ENCODE data around the gene BTG1. TPM values are rescaled to one million over a fixed set of nuclear protein-coding genes. Genes with fewer than 3 reads are reported as not detected.

BTG1 gene
- total and polyA plus RNA-seq, 2 of the 8 experiments (the other 6 are each of a cell fraction or from before 2014, with no cell fraction given), result 17.1 to 32.7 TPM

GRCh38 chr12:92142251-92142926, 3.3 kb downstream of the BTG1 start:
- Histone ChIP-seq H3K27ac (ENCODE audit: low read depth, low read length) (no peak overlapping the region), H3K4me1 (replicated peaks in 1 of 4; ENCODE audit: control insufficient read depth in 3 of 4, insufficient read depth in 4 of 4, low read length in 3 of 4) (peaks cover 1 to 16% (median 6%) of the 10 kb centered on the region in 4 experiments; a peak in 5 of 7 replicates)
- POLR2A ChIA-PET (ENCODE audit: partially characterized antibody), result no interaction called here

More at GRCh38 chr12:92142251-92142926, 3.3 kb downstream of the BTG1 start:
- Histone ChIP-seq H3K4ac (replicated peaks; ENCODE audit: insufficient read length, low read depth, low read length) (no peak overlapping the region), H3K56ac (replicated peaks; ENCODE audit: insufficient read length, low read depth, low read length) (no peak overlapping the region), H2BK120ac (replicated peaks; ENCODE audit: low read depth, low read length) (no peak overlapping the region), H3K79me2 (ENCODE audit: control insufficient read depth in 1 of 2, insufficient read depth in 2 of 2, low read length in 2 of 2) (peaks cover 20 to 80% of the 10 kb centered on the region in 2 experiments), H2AK5ac (ENCODE audit: low read depth, low read length) (no peak overlapping the region), H4K8ac (ENCODE audit: extremely low read depth, insufficient read depth, low read length) (no peak overlapping the region), H4K5ac (ENCODE audit: insufficient read length, low read depth, low read length) (no peak overlapping the region), H3K36me3 (ENCODE audit: control insufficient read depth in 2 of 4, insufficient read depth in 4 of 4, low read length in 3 of 4) (peaks cover 0 to 36% (median 2%) of the 10 kb centered on the region in 4 experiments; a peak in 3 of 8 replicates), H3K23ac (ENCODE audit: insufficient read length) (no peak overlapping the region), H4K91ac (replicated peaks; ENCODE audit: insufficient read length, low read length) (no peak overlapping the region), H3K9ac (replicated peaks in 1 of 4; ENCODE audit: extremely low read depth in 1 of 4, low read depth in 3 of 4, low read length in 3 of 4) (peak overlapping the region in 1 of 4 experiments; percentile 43; a peak in 2 of 7 replicates), H2BK20ac (ENCODE audit: low read length) (no peak overlapping the region), H3K79me1 (ENCODE audit: low read depth, low read length) (no peaks in the 10 kb centered on the region), H4K20me1 (replicated peaks in 1 of 2; ENCODE audit: control insufficient read depth in 1 of 2, insufficient read depth in 2 of 2, low read length in 2 of 2) (peaks cover 18 to 22% of the 10 kb centered on the region in 2 experiments), H2AFZ (ENCODE audit: low read length) (no peak overlapping the region), H3K14ac (ENCODE audit: insufficient read length) (no peak overlapping the region), H3K4me2 (ENCODE audit: insufficient read depth in 1 of 2, low read depth in 2 of 2, low read length in 2 of 2) (peak overlapping the region; percentile 50 to 70), H3K23me2 (ENCODE audit: low read depth, low read length) (no peaks in the 10 kb centered on the region; the same call in 1 of the 2 replicates), H3K18ac (ENCODE audit: extremely low read depth, low read length) (no peak overlapping the region), H2BK12ac (ENCODE audit: low read depth, low read length) (no peak overlapping the region), H2BK15ac (ENCODE audit: low read length) (no peak overlapping the region), H2BK5ac (ENCODE audit: low read depth, low read length) (no peak overlapping the region), H3K9me3 (ENCODE audit: insufficient read depth in 2 of 2, low read depth in 1 of 2, low read length in 1 of 2) (no peaks in the 10 kb centered on the region), H3K4me3 (ENCODE audit: extremely low read depth in 1 of 4, insufficient read depth in 2 of 4, low read depth in 3 of 4, low read length in 4 of 4) (peak overlapping the region; percentile 36 to 93 (median 62); a peak in 7 of 8 replicates), H3K27me3 (replicated peaks in 1 of 4; ENCODE audit: control insufficient read depth in 3 of 4, extremely low read depth in 1 of 4, insufficient read depth in 3 of 4, low read length in 3 of 4) (no peaks in the 10 kb centered on the region)
- no peak for TF ChIP-seq EGR1 (IDR thresholded peaks at IDR 0.05; ENCODE audit: borderline replicate concordance, low read depth, low read length)
- TF ChIP-seq POLR2A (IDR thresholded peaks at IDR 0.05; ENCODE audit: control extremely low read depth in 1 of 2, low read depth in 2 of 2, low read length in 2 of 2), result 0 out of 3 replicates have a peak, but pooled peaks of 1 of the 2 experiments have one; percentile 7
- WGBS, 2 experiments (ENCODE audit: extremely low coverage in 1 of 2, insufficient coverage in 1 of 2, insufficient read length in 1 of 2, insufficient replicate concordance in 2 of 2, low coverage in 1 of 2, low lambda C conversion rate in 2 of 2, missing lambda C conversion rate in 1 of 2), result 66% methylated on average over 5 of the region's 5 CpGs; no CpG with 5 or more reads in 1 of the 2 experiments
- DNase-seq (ENCODE audit: low read depth in 1 of 2, low spot score in 2 of 2) (no peak), FAIRE-seq (no peak)
- CTCF ChIA-PET (ENCODE audit: partially characterized antibody), result interaction anchor here (0.9 kb wide), 1 partner anchor 761 kb away, joined by 3 read pairs; no protein-coding TSS in a partner anchor
